CD14-positive monocyte (primary cell): Measurements from ENCODE around the gene SECISBP2. TPM values are rescaled to one million over a fixed set of nuclear protein-coding genes. Genes with fewer than 3 reads are reported as not detected.
A peak's percentile ranks its signal among the peaks of the same experiment; 100 is the strongest.

Source experiments
- DNase-seq, 3 donors: peaks; one replicate each; pipeline ENCODE4 v3.0.0-alpha.2; 2011 to 2022
- H2AFZ ChIP-seq: 2 replicates; pipeline ENCODE4 v1.6.0; 2012; ENCODE audit warnings: mild to moderate bottlenecking, low read depth, low read length, inconsistent platforms; ENCODE audit not compliant: insufficient read depth, poor library complexity, severe bottlenecking
- H3K27ac ChIP-seq, 2 donors: 1 replicate in 1 of 2; 2 replicates in 1 of 2; pipeline ENCODE4 v1.5.1; 2012 to 2013; ENCODE audit warnings: low read length in 2 of 2, control low read depth in 1 of 2, inconsistent platforms in 1 of 2, low read depth in 1 of 2, mild to moderate bottlenecking in 1 of 2
- H3K27me3 ChIP-seq, 2 donors: one replicate each; pipeline versions ENCODE4 v1.6.0 to v1.6.1; 2011 to 2013; ENCODE audit warnings: low read length in 2 of 2; ENCODE audit not compliant: control insufficient read depth in 2 of 2, insufficient read depth in 2 of 2
- H3K36me3 ChIP-seq, 2 donors: replicated peaks in 1 of 2; 1 replicate in 1 of 2; 2 replicates in 1 of 2; pipeline versions ENCODE4 v1.5.1 to v1.6.1; 2012 to 2013; ENCODE audit warnings: low read length in 2 of 2, control low read depth in 1 of 2, inconsistent platforms in 1 of 2, mild to moderate bottlenecking in 1 of 2; ENCODE audit not compliant: insufficient read depth in 2 of 2, control insufficient read depth in 1 of 2
- H3K4me1 ChIP-seq, 2 donors: 1 replicate in 1 of 2; 2 replicates in 1 of 2; pipeline versions ENCODE4 v1.5.1 to v1.6.1; 2012 to 2013; ENCODE audit warnings: low read length in 2 of 2, control low read depth in 1 of 2, inconsistent platforms in 1 of 2, mild to moderate bottlenecking in 1 of 2, moderate library complexity in 1 of 2; ENCODE audit not compliant: insufficient read depth in 2 of 2, control insufficient read depth in 1 of 2
- H3K4me2 ChIP-seq: replicated peaks from 2 replicates; pipeline ENCODE3; 2012; ENCODE audit warnings: low read length, moderate library complexity, mild to moderate bottlenecking; ENCODE audit not compliant: poor library complexity, severe bottlenecking; ENCODE audit errors: extremely low read depth
- H3K4me3 ChIP-seq, 3 experiments: fragments of 200-600 bp in 1 of 3; sonication (generic) in 1 of 3; replicated peaks in 1 of 3; 1 replicate in 2 of 3; 2 replicates in 1 of 3; pipeline ENCODE4 v1.5.1; 2011 to 2013; ENCODE audit warnings: low read length in 3 of 3, mild to moderate bottlenecking in 3 of 3, control low read depth in 2 of 3, low read depth in 2 of 3, inconsistent platforms in 1 of 3, moderate library complexity in 1 of 3
- H3K79me2 ChIP-seq: 2 replicates; pipeline ENCODE4 v1.6.0; 2012; ENCODE audit warnings: mild to moderate bottlenecking, control low read depth, inconsistent platforms, low read length, moderate library complexity; ENCODE audit not compliant: insufficient read depth
- H3K9ac ChIP-seq: 2 replicates; pipeline ENCODE4 v1.6.0; 2017; ENCODE audit warnings: low read length, mild to moderate bottlenecking; ENCODE audit not compliant: insufficient read depth, poor library complexity, severe bottlenecking
- H3K9me3 ChIP-seq, 2 donors: replicated peaks in 1 of 2; 1 replicate in 1 of 2; 2 replicates in 1 of 2; pipeline versions ENCODE4 v1.5.1 to v1.6.1; 2012 to 2013; ENCODE audit warnings: low read length in 2 of 2, control low read depth in 1 of 2; ENCODE audit not compliant: control insufficient read depth in 1 of 2, insufficient read depth in 1 of 2
- H4K20me1 ChIP-seq: 2 replicates; pipeline ENCODE4 v1.6.0; 2012; ENCODE audit warnings: mild to moderate bottlenecking, low read length, control low read depth, moderate library complexity; ENCODE audit not compliant: insufficient read depth
- H3K27ac Mint-ChIP-seq, 7 donors: one replicate each; pipeline ENCODE4 v1.8.0; 2020; ENCODE audit warnings: mild to moderate bottlenecking in 7 of 7, mixed read lengths in 7 of 7, moderate library complexity in 6 of 7, inconsistent platforms in 2 of 7
- H3K27me3 Mint-ChIP-seq, 3 donors: one replicate each; pipeline ENCODE4 v1.8.0; 2021 to 2022; ENCODE audit warnings: low read depth in 3 of 3, mild to moderate bottlenecking in 3 of 3, mixed read lengths in 3 of 3, moderate library complexity in 3 of 3, inconsistent platforms in 1 of 3
- H3K36me3 Mint-ChIP-seq, 2 donors: one replicate each; pipeline ENCODE4 v1.8.0; 2020; ENCODE audit warnings: mixed read lengths in 2 of 2, inconsistent platforms in 1 of 2, mild to moderate bottlenecking in 1 of 2
- H3K4me1 Mint-ChIP-seq: one replicate; pipeline ENCODE4 v1.8.0; 2020; ENCODE audit warnings: mild to moderate bottlenecking, mixed read lengths
- H3K4me3 Mint-ChIP-seq, 2 donors: one replicate each; pipeline ENCODE4 v1.8.0; 2020; ENCODE audit warnings: mild to moderate bottlenecking in 2 of 2, mixed read lengths in 2 of 2, moderate library complexity in 1 of 2
- H3K9me3 Mint-ChIP-seq, 7 donors: one replicate each; pipeline ENCODE4 v1.8.0; 2020 to 2022; ENCODE audit warnings: mixed read lengths in 7 of 7, mild to moderate bottlenecking in 6 of 7, moderate library complexity in 6 of 7, inconsistent platforms in 2 of 7
- CTCF ChIP-seq: fragments of 200-600 bp; IDR thresholded peaks from one replicate; pipeline ENCODE4 v1.8.0; 2022; ENCODE audit warnings: antibody characterized with exemption, mild to moderate bottlenecking
- WGBS: methylation state at CpG from one replicate; pipeline ENCODE4 v1.1.5; 2013; ENCODE audit warnings: missing lambda C conversion rate; ENCODE audit not compliant: insufficient coverage; 5-methylcytosine and 5-hydroxymethylcytosine counted together
- intact Hi-C, 2 donors: fragments of 100-400 bp; cut with micrococcal nuclease; formaldehyde crosslinking; loops; one replicate each; pipeline versions ENCODE4 v1.15.0 to v1.15.1; 2023
- polyA plus RNA-seq, 3 donors: library from polyadenylated mRNA; depleted of rRNA in 1 of 3; unstranded in 2 of 3; stranded (reverse) in 1 of 3; fragments of 300-500 nt in 2 of 3; fragments of >200 nt in 1 of 3; fragmentation: Illumina TruSeq in 2 of 3; gene quantifications; 1 replicate in 2 of 3; 2 replicates in 1 of 3; pipeline ENCODE4 v1.2.3, GENCODE V29; 2012 to 2021

Gene SECISBP2
- polyA plus RNA-seq, 3 donors = 8.6 to 51.4 (median 9.8) TPM

GRCh38 chr9:89350988-89351557, 32.8 kb downstream of the SECISBP2 start:
- Histone ChIP-seq H2AFZ (no peak overlapping the region), H4K20me1 (no peaks in the 10 kb centered on the region), H3K27ac (peak overlapping the region; percentile 61 to 83), H3K36me3 (peaks cover 81 to 90% of the 10 kb centered on the region in 2 donors), H3K4me2 (no peak overlapping the region), H3K4me1 (peaks cover 24 to 28% of the 10 kb centered on the region in 2 donors), H3K27me3 (no peaks in the 10 kb centered on the region), H3K9ac (peak overlapping the region; percentile 24), H3K79me2 (peaks cover 7% of the 10 kb centered on the region), H3K4me3 (no peak overlapping the region), H3K9me3 (no peaks in the 10 kb centered on the region)
- H3K27me3 Mint-ChIP-seq = no peaks in the 10 kb centered on the region
- H3K9me3 Mint-ChIP-seq = no peaks in the 10 kb centered on the region
- H3K27ac Mint-ChIP-seq = peak overlapping the region; percentile 6 to 93 (median 85)
- no peak for DNase-seq
- peaks cover 30% of the 10 kb centered on the region for H3K4me1 Mint-ChIP-seq
- peaks cover 86 to 98% of the 10 kb centered on the region in 2 donors for H3K36me3 Mint-ChIP-seq
- TF ChIP-seq CTCF = no peak
- WGBS = 92% methylated on average over 2 of the region's 2 CpGs
- intact Hi-C loops = no loop called here
- H3K4me3 Mint-ChIP-seq = no peak overlapping the region

DNA sequence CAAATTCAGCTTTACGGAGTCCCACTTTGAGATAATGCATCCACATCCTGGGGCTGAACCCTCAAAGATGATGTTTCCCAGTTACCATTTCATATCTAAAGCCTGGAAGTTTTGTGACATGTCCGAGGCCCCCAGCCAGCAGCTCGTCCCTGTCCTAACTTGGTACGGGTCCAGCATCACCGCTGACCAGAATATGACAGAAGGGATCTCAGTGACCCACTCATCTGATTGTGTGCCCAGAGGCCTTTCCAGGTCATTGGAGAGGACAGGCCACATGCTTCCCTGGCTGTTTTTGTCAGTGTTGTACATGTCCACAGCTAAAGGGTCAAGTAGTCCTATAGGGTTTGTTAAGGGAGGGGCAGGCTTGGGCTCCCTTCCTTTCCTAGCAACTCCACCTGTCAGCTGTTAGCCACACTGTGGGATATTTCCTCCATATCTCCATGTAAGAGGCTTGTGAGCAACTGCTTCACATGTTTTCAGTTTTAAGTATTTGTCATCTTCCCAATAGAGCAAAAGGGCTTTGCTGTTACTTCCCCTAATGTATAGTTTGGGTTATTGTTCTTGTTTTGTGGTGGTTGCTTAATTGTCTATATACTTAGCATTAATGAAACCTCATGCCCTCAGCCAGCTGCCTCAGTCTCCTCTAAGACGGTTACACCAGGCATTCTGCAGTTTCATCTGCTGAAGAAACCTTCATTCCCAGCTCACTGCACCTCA, 33.4 kb downstream of the SECISBP2 start:
- Mint-ChIP-seq H3K9me3 (no peaks in the 10 kb centered on the region), H3K27ac (peak overlapping the region; percentile 84 to 93 (median 91))

More for the DNA sequence above, 33.4 kb downstream of the SECISBP2 start:
- peak overlapping the region; percentile 24 for H3K9ac ChIP-seq
- H3K27ac ChIP-seq = peak overlapping the region; percentile 61 to 83
- peaks cover 30% of the 10 kb centered on the region for H3K4me1 Mint-ChIP-seq
- peaks cover 81 to 90% of the 10 kb centered on the region in 2 donors for H3K36me3 ChIP-seq
- H3K79me2 ChIP-seq = peaks cover 7% of the 10 kb centered on the region
- intact Hi-C loops = no loop called here
- H3K4me2 ChIP-seq = peak overlapping the region; percentile 56
- peak overlapping the region in 1 of 3 experiments; percentile 50 for H3K4me3 ChIP-seq
- H3K9me3 ChIP-seq = no peaks in the 10 kb centered on the region
- WGBS = 96% methylated on average over 4 of the region's 6 CpGs
- peak overlapping the region in 1 of 2 donors; percentile 52 for H3K4me3 Mint-ChIP-seq
- no peaks in the 10 kb centered on the region for H3K27me3 Mint-ChIP-seq
- no peaks in the 10 kb centered on the region for H4K20me1 ChIP-seq
- H3K27me3 ChIP-seq = no peaks in the 10 kb centered on the region
- peak overlapping the region; percentile 33 for H2AFZ ChIP-seq
- H3K4me1 ChIP-seq = peaks cover 24 to 28% of the 10 kb centered on the region in 2 donors
- no peak for TF ChIP-seq CTCF
- H3K36me3 Mint-ChIP-seq = peaks cover 86 to 98% of the 10 kb centered on the region in 2 donors
- DNase-seq = peak in 2 of 3 donors; percentile 45 to 56
